Prostate gland (tissue), 2 donors: Measurements from ENCODE around the gene ARL8B. TPM values are rescaled to one million over a fixed set of nuclear protein-coding genes. Genes with fewer than 3 reads are reported as not detected.
"Not testable (repeated sequence)": the region's sequence is repeated elsewhere in the genome, so short reads cannot be mapped to it uniquely, and the experiment has no call there.

Source experiments
- DNase-seq: peaks from one replicate; pipeline ENCODE4 v3.0.0-alpha.2; 2019; ENCODE audit warnings: low spot score
- H3K27ac ChIP-seq, 2 donors: fragments of 200-600 bp; sonication (generic); 2 replicates each; pipeline ENCODE4 v1.5.1; 2017 to 2019
- H3K27me3 ChIP-seq: fragments of 200-600 bp; sonication (generic); replicated peaks from 2 replicates; pipeline ENCODE4 v1.5.1; 2019; ENCODE audit not compliant: insufficient read depth
- H3K36me3 ChIP-seq, 2 donors: fragments of 200-600 bp; sonication (generic); 1 replicate in 1 of 2; 2 replicates in 1 of 2; pipeline versions ENCODE4 v1.5.1 to v1.8.1; 2017 to 2019
- H3K4me1 ChIP-seq: fragments of 200-600 bp; sonication (generic); replicated peaks from 2 replicates; pipeline ENCODE4 v1.5.1; 2019
- H3K4me3 ChIP-seq, 2 donors: fragments of 200-600 bp; sonication (generic); 2 replicates each; pipeline ENCODE4 v1.5.1; 2017 to 2019
- H3K9me3 ChIP-seq: fragments of 200-600 bp; sonication (generic); 2 replicates; pipeline ENCODE4 v1.5.1; 2017
- CTCF ChIP-seq, 4 experiments: fragments of 200-600 bp in 2 of 4; fragments of 450-650 bp in 2 of 4; sonication (generic) in 2 of 4; IDR thresholded peaks; 1 replicate in 3 of 4; 2 replicates in 1 of 4; pipeline ENCODE4 v1.5.1; 2016 to 2019; ENCODE audit warnings: antibody characterized with exemption in 4 of 4, mild to moderate bottlenecking in 2 of 4, moderate library complexity in 2 of 4
- POLR2A ChIP-seq: fragments of 450-650 bp; IDR thresholded peaks from one replicate; pipeline ENCODE4 v1.6.1; 2016; ENCODE audit warnings: antibody characterized with exemption, mild to moderate bottlenecking
- POLR2AphosphoS5 ChIP-seq: sonication (generic); formaldehyde crosslinking; IDR thresholded peaks from one replicate; pipeline ENCODE4 v1.6.1; 2017; ENCODE audit warnings: antibody characterized with exemption
- WGBS: methylation state at CpG from one replicate; pipeline ENCODE4 v1.1.5; 2018; 5-methylcytosine and 5-hydroxymethylcytosine counted together
- intact Hi-C: fragments of 100-400 bp; cut with DNase I; formaldehyde crosslinking; loops from one replicate; pipeline ENCODE4 v1.14.2; 2022
- total RNA-seq, 2 donors: library from RNA; depleted of rRNA; stranded (reverse); fragments of >200 nt; gene quantifications; one replicate each; pipeline ENCODE4 v1.1.0, GENCODE V29; 2016

The ARL8B gene
- total RNA-seq, 2 donors from 2014 or later = 42.9 to 43.1 TPM

- no peaks in the 10 kb centered on the region for H3K4me1 ChIP-seq
- H3K27ac ChIP-seq = no peak overlapping the region
- no peaks in the 10 kb centered on the region for H3K27me3 ChIP-seq
- H3K9me3 ChIP-seq = no peaks in the 10 kb centered on the region
- H3K4me3 ChIP-seq = no peak overlapping the region
- TF ChIP-seq POLR2A = no peak
- TF ChIP-seq POLR2AphosphoS5 = no peak
- no peak for TF ChIP-seq CTCF (IDR thresholded peaks at IDR 0.05)
- H3K36me3 ChIP-seq = no peaks in the 10 kb centered on the region
- WGBS = 69% methylated on average over 3 of the region's 3 CpGs
- intact Hi-C loops = no loop called here
- DNase-seq = no peak
These were observed 11.8 kb upstream of the ARL8B start for GRCh38 chr3:5110337-5110736.

GRCh38 chr3:5112043-5112442 is 10.0 kb upstream of the ARL8B start:
- no peaks in the 10 kb centered on the region for H3K27me3 ChIP-seq
- H3K4me1 ChIP-seq = no peaks in the 10 kb centered on the region
- no peaks in the 10 kb centered on the region for H3K9me3 ChIP-seq
- intact Hi-C loops = no loop called here
- TF ChIP-seq CTCF (IDR thresholded peaks at IDR 0.05) (no peak), POLR2A (no peak), POLR2AphosphoS5 (no peak)
- DNase-seq = no peak
- no peak overlapping the region for H3K4me3 ChIP-seq
- no peak overlapping the region for H3K27ac ChIP-seq
- no peaks in the 10 kb centered on the region for H3K36me3 ChIP-seq
- 86% methylated on average over 2 of the region's 2 CpGs for WGBS

- H3K27me3 ChIP-seq, H3K4me1 ChIP-seq, intact Hi-C loops, DNase-seq, H3K9me3 ChIP-seq, H3K27ac ChIP-seq, H3K4me3 ChIP-seq, H3K36me3 ChIP-seq: not testable (repeated sequence)
- WGBS = 95% methylated on average over 30 of the region's 30 CpGs
These were observed 8.4 kb upstream of the ARL8B start for GRCh38 chr3:5113726-5114125.

GRCh38 chr3:5115506-5116162 is 6.5 kb upstream of the ARL8B start:
- Histone ChIP-seq H3K9me3 (no peaks in the 10 kb centered on the region), H3K4me1 (no peaks in the 10 kb centered on the region), H3K4me3 (no peak overlapping the region), H3K36me3 (no peaks in the 10 kb centered on the region), H3K27ac (no peak overlapping the region), H3K27me3 (no peaks in the 10 kb centered on the region)
- WGBS = 69% methylated on average over 6 of the region's 6 CpGs
- intact Hi-C loops = no loop called here
- no peak for DNase-seq
- TF ChIP-seq POLR2AphosphoS5 (no peak), CTCF (IDR thresholded peaks at IDR 0.05) (no peak), POLR2A (no peak)

GRCh38 chr3:5116538-5116937 is 5.6 kb upstream of the ARL8B start:
- no peak for DNase-seq
- intact Hi-C loops = no loop called here

GRCh38 chr3:5120446-5120845 is 1.6 kb upstream of the ARL8B start:
- no peak for DNase-seq
- 68% methylated on average over 3 of the region's 3 CpGs for WGBS

More at GRCh38 chr3:5116538-5116937, 5.6 kb upstream of the ARL8B start:
- TF ChIP-seq POLR2A = no peak
- no peaks in the 10 kb centered on the region for H3K9me3 ChIP-seq
- H3K27ac ChIP-seq = no peak overlapping the region
- 50% methylated on average over 3 of the region's 3 CpGs for WGBS
- H3K27me3 ChIP-seq = no peaks in the 10 kb centered on the region
- H3K4me3 ChIP-seq = no peak overlapping the region
- H3K36me3 ChIP-seq = no peaks in the 10 kb centered on the region
- H3K4me1 ChIP-seq = no peaks in the 10 kb centered on the region

More at GRCh38 chr3:5120446-5120845, 1.6 kb upstream of the ARL8B start:
- Histone ChIP-seq H3K27ac (no peak overlapping the region), H3K4me1 (no peaks in the 10 kb centered on the region), H3K4me3 (no peak overlapping the region), H3K36me3 (no peaks in the 10 kb centered on the region), H3K27me3 (no peaks in the 10 kb centered on the region), H3K9me3 (no peaks in the 10 kb centered on the region)
- TF ChIP-seq POLR2A (no peak), POLR2AphosphoS5 (peak; percentile 33)
- intact Hi-C loops = loop anchor here (5.0 kb wide), 1 partner anchor 67 kb away; the partner anchor contains the start of gene EDEM1
